HG03139 (cell line): ENCODE results near the gene SPATA45.
"Not testable (repeated sequence)": the region's sequence is repeated elsewhere in the genome, so short reads cannot be mapped to it uniquely, and the experiment has no call there.

Experiments used
- ATAC-seq: cut with Tn5 transposase; IDR thresholded peaks from one replicate; pipeline ENCODE4 v1.9.1; 2021; ENCODE audit not compliant: unreplicated experiment

Gene SPATA45

DNA sequence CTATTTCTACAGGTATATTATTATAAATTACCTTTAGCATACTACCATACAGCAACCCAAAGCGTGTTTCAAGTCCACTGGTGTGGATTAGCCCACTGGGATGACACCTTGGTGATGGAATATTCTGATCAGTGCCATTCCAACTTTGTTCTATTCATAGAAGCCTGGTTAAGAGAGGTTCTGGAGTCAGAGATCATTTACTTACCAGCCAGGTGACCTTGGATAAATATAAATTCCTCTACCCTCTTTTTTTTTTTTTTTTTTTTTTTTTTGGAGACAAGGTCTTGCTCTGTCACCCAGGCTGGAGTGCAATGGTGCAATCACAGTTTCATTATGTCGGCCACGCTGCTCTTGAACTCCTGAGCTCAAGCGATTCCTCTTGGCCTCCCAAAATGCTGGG is at the start of gene SPATA45:
SPATA45 (minus strand) TSS at position 101 of the 400 bp plus-strand sequence. CDS start 11,500 bp downstream, outside the sequence.
- ATAC-seq, result no peak

DNA sequence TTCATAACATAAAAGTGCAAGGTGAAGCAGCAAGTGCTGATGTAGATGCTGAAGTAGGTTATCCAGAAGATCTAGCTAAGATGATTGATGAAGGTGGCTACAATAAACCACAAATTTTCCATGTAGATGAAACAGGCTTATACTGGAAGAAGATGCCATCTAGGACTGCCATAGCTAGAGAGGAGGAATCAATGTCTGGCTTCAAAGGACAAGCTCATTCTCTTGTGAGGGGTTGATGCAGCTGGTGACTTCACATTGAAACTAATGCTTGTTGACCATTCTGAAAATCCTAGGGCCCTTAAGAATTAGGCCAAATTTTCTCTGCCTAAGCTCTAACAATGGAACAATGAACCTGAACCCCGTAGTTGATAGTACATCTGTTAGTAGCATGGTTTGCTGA is 44.7 kb upstream of the SPATA45 start:
- no peak for ATAC-seq

DNA sequence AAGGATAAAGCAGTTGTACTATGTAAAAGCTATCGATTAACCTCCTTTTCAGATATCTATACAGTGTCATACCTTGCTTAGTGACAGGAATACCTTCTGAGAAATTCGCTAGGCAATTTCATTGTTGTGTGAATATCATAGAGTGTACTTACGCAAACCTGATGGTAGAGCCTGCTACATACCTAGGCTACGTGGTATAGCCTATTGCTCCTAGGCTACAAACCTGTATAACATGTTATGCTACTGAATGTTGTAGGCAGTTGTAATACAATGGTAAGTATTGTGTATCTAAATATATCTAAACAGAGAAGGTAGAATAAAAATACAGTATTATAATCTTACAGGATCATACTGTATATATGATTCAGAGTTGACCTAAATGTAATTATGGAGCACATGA is 37.1 kb upstream of the SPATA45 start:
- no peak for ATAC-seq

DNA sequence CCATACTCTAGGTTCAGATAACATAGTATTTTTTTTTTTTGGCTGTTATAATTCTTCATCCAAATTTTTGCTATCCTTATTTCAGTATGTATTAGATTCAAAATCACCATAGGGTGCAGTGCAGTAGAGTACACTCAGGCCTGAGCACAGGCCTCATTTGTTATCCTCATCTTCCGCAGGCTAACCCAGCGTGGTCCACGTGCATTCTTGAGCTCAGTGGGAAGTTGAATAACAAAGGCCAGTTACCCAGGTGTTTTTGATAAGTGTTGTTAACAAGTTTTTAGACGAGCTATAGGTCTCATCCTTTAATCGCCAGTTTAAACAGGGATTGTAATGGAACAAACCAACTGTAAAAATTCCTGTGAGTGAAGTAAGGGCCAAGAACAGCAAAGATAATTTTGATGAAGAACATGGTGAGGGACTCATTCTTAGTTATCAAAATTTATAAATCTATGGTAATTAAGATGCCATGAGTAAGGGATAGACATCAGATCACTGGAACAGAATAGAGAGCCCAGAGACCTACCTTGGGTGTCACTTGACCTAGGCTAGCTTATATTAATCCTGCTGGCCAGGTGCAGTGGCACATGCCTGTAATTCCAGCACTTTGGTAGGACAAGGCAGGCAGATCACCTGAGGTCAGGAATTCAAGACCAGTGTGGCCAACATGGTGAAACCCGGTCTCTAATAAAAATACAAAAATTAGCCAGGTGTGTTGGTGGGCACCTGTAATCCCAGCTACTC is 32.7 kb upstream of the SPATA45 start:
- ATAC-seq, result no peak

DNA sequence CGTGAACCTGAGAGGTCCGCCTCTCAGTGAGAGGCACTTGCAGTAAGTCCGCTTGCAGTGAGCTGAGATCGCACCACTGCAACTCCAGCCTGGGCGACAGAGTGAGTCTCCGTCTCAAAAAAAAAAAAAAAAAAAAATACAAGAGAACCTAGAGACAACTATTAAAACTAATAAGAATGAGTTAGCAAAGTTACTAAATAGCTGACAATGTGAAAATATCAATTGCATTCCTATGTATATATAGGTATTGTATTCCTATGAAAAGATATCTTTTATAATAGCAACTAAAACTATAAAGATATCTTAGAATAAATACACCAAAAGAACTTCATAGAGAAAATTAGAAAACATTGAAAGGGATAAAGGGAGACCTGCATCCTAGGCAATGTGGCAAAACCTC is 31.0 kb upstream of the SPATA45 start:
- ATAC-seq, result no peak

DNA sequence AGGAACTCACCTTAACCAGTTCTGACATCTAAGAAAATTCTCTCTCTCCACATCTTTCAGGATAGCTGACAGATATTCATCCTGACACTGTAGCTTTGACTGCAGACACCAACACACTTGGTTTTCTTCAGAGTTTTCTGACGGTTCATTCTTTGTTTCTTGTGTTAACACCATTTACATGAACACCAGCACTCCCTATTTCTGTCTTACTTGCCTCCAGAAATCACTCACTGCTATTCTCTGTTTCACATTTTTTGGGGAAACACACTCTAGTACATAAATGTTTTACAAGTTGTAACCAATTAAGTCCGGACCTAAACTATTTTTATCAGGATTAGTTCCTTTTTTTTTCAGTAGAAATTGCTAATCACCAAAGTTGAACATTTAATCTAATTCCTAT is 26.1 kb upstream of the SPATA45 start:
- ATAC-seq, result no peak

DNA sequence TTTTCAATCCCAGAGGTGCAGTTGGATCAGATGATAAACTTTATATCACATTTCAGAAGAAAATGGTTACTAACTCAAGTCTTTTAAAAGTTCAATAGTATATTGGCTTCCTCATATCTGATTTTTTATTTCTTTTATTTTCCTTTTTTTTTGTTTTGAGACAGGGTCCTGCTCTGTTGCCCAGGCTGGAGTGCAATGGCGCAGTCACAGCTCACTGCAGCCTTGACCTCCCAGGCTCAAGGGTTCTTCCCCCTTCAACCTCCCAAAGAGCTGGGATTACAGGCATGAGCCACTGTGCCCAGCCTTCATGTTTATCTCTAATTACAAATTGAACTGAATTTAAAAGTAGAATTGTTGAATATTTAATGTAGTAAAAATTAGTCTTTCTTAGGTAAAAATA is 24.5 kb upstream of the SPATA45 start:
- no peak for ATAC-seq

DNA sequence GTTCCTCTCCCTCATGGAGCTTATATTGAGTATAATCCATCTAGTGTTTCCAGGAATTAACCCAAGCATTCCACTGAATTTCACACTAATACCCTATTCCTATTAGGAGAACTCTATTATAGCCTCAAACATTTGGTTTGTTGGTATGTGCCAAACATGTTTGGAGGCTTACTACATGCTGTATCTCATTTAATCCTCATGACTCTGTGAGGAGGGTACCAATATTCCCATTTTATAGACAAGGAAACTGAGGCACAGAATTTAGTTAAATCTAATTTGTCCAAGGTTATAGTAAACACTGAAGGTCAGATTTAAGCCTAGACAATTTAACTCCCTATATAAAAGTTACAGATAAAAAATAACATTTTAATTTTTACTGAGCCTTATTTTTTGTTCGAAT is 19.7 kb upstream of the SPATA45 start:
- ATAC-seq, result no peak

DNA sequence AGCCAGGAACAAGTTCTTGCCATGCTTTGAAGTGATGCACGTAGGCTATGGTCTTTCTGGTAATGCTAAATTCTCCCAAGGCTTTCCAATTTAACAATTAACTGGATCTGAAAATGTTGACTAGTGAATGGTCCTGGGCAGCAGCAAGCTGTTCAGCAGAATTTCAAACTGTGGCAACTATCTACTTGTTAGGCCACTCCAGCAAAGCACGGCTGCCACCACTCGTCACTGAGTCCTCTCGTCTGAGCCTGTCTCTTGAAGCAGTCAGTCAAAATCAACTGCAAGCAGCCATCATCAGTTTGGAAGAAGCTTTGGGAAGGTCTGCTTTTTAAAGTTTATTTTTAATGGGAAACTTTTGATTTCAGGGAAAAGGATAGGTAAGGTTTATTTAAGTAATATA is 16.8 kb upstream of the SPATA45 start:
- ATAC-seq, result no peak

DNA sequence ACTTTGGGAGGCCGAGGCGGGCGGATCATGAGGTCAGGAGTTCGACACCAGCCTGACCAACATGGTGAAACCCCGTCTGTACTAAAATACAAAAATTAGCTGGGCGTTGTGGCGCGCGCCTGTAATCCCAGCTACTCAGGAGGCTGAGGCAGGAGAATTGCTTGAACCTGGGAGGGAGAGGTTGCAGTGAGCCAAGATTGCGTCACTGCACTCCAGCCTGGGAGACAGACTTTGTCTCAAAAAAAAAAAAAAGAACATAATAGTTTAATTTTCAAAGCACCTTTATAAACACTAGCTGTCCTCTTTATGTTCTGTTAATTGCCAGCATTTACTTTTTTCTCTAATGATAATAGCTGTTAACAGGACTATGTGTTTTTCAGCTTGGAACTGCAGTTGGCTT is 15.9 kb upstream of the SPATA45 start:
- not testable (repeated sequence) for ATAC-seq

DNA sequence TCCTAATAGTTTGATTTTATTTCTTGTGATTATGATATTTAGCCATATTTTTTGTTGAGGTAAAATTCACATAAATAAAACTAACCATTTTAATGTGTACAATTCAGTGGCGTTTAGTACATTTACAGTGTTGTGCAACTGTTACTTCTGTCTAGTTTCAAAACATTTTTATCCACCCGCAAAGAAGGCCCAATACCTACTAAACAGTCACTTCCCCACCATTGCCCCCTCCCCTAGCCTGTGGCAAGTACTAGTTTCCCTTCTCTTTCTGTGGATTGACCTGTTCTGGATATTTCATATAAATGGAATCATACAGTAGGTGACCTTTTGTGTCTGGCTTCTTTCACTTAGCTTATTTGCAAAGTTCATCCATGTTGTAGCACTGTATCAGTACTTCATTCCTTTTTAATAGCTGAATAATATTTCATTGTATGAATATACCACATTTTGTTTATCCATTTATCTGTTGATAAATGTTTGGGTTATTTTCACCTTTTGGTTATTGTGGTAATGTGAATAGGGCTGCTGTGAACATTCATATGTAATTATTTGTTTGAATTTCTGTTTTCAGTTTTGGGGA is 14.8 kb upstream of the SPATA45 start:
- ATAC-seq, result no peak

DNA sequence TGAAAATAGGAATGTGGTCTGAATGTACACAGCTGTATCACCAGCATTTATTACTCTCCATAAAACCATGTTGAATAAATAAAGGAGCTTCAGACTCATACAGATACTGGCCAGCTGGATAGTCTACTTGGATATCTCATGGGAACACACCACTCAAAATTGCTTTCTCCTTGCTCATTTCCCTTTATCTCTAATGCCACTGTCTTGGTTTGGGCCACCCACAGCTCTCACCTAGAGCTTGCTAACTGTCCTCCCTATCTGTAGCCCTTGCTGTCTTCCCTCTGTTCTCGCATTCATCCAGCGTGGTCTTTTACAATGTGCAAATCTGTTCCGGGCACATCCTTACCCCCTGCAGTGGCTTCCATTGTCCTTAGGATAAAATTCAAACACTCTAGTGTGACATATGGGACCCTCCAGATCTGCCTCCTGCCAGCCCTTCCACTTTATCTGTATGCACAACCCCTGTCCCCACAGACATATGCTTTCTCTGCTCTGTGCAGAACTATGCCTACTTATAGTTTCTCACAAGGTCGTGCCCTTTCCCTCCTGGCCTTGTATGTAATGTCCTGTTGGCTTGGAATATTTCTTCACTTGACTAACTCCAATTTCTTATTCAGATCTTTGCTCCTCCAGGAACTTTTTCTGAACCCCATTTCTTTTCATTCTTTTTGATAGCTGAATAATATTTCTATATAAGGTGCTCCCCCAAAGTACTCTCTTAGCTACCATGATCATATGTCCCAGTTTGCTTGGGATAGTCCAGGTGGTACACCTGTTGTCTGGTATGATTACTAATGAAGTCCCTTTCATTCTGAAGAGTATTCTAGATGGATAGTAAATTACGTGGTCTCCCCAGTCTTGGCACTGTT is 13.5 kb upstream of the SPATA45 start:
- ATAC-seq, result no peak

DNA sequence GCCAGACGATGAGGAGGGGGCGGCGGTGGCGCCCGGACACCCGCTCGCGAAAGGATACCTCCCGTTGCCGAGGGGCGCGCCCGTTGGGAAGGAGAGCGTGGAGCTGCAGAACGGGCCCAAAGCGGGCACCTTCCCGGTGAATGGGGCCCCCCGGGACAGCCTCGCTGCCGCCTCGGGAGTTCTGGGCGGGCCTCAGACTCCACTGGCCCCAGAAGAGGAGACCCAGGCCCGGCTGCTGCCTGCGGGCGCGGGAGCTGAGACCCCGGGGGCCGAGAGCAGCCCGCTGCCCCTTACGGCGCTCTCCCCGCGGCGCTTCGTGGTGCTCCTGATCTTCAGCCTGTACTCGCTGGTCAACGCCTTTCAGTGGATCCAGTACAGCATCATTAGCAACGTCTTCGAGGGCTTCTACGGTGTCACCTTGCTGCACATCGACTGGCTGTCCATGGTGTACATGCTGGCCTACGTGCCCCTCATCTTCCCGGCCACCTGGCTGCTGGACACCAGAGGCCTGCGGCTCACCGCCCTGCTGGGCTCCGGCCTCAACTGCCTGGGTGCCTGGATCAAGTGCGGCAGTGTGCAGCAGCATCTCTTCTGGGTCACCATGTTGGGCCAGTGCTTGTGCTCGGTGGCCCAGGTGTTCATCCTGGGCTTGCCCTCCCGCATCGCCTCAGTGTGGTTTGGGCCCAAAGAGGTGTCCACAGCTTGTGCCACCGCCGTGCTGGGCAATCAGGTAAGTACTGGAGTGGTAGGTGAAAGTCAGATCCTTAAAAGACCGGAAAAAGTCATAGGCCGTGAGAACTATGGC is 11.2 kb upstream of the SPATA45 start:
- peak; percentile 15 for ATAC-seq

DNA sequence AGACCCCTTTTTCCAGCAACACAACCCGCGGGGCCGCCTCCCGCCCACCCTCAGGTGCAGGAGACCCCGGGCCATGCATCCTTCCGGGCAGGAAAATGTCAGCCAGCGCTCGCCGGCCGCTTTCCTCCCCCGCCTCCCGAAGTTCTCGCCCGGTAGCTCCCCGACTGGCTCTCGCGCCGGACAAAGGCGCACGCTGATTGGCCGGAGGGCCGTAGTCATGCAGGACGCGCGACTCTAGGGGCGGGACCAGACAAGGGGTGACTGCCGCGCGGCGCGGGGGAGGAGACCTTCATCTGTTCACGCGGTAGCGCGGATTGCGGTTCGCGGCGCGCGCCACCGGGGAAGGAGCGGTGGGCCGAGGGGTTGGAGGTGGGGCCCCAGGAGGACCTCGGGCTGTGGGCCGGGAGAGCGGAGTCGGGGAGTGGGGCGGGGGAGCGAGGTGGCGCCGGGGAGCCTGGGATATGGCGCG is 10.6 kb upstream of the SPATA45 start, which contains the start of gene FLVCR1:
FLVCR1 (plus strand) TSS at position 284 of the 469 bp plus-strand sequence; CDS start at position 462, 178 bp downstream.
- ATAC-seq, result peak; percentile 97

DNA sequence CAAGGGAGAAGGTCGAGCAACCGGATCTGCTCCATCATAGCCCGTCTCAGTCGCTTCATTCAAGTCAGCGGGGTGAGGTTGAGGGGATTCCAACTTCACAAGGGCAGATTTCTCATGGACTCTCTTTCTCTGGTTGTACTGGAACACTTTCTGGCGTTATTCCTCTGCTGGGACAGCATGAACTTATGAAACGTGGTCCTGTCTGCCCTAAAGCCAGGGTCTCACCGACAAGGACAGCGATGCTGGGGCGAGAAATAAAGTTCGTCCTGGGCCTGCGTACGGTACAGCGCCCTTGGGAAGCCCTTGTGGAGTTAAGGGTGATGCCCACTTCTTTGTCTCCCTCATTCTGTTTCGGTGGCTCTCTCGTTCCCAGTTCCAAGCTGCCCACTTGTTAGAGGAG is 9.3 kb upstream of the SPATA45 start:
- ATAC-seq, result no peak

DNA sequence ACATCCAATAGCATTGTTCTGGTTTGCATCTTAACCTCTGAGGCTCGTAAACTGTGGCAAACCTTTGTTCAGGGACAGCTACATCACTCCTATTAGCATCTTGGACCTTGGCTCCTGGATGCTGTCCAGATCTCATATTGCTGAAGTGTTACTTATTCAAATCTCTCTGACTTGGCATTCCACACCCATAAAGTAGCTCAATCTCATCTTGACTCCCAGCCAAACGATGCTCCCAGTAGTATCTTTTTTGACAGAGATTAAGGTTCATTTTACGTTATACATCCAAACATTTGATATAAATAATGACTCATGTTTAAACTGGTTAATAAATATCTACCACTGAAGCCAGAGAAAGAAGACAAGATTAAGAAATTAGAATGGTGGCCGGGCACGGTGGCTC is 6.2 kb upstream of the SPATA45 start:
- ATAC-seq, result no peak

DNA sequence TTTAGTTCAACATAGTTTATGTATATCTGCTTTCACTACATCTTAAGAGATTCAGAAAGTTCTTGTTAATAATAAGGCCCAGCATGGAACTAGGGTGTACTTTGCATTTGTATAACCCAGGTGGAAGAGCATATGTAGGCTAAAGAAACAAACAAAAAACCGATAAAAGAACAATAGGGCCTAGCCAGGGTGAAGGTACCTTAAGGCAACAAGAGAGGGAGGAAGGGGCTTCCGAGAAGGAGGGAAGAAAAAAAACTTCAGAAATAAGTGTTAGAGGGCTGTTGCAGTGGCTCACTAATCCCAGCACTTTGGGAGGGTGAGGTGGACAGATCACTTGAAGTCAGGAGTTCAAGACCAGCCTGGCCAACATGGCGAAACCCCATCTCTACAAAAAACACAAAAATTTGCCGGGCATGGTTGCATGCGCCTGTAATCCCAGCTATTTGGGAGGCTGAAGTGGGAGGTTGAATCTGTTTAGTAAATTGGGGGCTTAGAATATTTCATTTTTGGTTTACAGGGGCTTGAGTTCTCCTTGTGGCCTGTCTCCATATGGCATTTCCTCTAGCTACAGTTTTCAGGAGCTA is 4.7 kb upstream of the SPATA45 start:
- no peak for ATAC-seq

DNA sequence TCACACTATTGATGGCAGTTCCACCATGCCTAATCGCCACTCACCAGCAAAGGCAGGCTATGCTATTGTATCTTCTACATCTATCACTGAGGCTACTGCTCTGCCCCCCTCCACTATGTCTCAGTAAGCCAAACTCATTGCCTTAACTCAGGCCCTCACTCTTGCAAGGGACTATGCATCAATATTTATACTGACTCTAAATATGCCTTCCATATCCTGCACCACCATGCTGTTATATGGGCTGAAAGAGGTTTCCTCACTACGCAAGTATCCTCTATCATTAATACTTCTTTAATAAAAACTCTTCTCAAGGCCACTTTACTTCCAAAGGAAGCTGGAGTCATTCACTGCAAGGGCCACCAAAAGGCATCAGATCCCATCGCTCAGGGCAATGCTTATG is 2.9 kb downstream of the SPATA45 start:
- ATAC-seq, result not testable (repeated sequence)

DNA sequence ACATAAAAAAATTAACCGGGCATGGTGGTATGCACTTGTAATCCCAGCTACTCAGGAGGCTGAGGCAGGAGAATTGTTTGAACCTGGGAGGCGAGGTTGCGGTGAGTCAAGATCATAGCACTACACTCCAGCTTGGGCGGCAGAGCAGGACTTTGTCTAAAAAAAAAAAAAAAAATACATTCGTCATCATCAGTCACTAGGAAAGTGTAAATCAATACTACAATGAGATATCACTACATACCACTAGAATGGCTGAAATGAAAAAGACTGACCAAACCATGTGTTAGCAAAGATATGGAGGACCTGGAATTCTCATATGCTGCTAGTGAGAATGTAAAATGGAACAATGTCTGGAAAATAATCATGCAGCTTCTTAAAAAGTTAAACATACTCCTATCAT is 9.3 kb downstream of the SPATA45 start:
- no peak for ATAC-seq
